ENCODE data around the gene ACIN1. TPM values are rescaled to one million over a fixed set of nuclear protein-coding genes. Genes with fewer than 3 reads are reported as not detected.

The ACIN1 gene
- total RNA-seq, 1 experiment from 2014 or later: 333 TPM

- no peaks in the 10 kb centered on the region for H3K4me1 ChIP-seq (ENCODE audit: insufficient read depth, low read length)
- no peak for DNase-seq
- H3K79me1 ChIP-seq (ENCODE audit: insufficient read depth, low read depth, low read length, poor library complexity, severe bottlenecking): no peaks in the 10 kb centered on the region
- no peak overlapping the region for H2AFZ ChIP-seq (ENCODE audit: low read length)
- H3K27ac Mint-ChIP-seq: no peak overlapping the region
- H3K27ac ChIP-seq (ENCODE audit: insufficient read length, low read depth, low read length): no peak overlapping the region
- no peak overlapping the region for H3K4ac ChIP-seq (ENCODE audit: low read depth, low read length)
- H3K4me1 Mint-ChIP-seq: peaks cover 0 to 11% of the 10 kb centered on the region in 2 experiments; a peak in 3 of 4 replicates
- H4K8ac ChIP-seq (replicated peaks; ENCODE audit: insufficient read length, low read depth, low read length): no peak overlapping the region
- H4K20me1 ChIP-seq (ENCODE audit: control insufficient read depth, insufficient read depth, insufficient read length): no peaks in the 10 kb centered on the region
- H3K4me3 Mint-ChIP-seq: no peak overlapping the region
- H3K14ac ChIP-seq (ENCODE audit: insufficient read depth, low read length): no peak overlapping the region
- H3K27me3 ChIP-seq (ENCODE audit: insufficient read depth, low read length): no peaks in the 10 kb centered on the region
- no peak overlapping the region for H3T11ph ChIP-seq (ENCODE audit: low read length)
- no CpG with 5 or more reads among the region's 4 CpGs for WGBS (ENCODE audit: extremely low coverage, insufficient read length, low lambda C conversion rate)
- H3K23me2 ChIP-seq (ENCODE audit: insufficient read length, low read depth, low read length, poor library complexity, severe bottlenecking): no peaks in the 10 kb centered on the region
- no peaks in the 10 kb centered on the region for H3K9me3 Mint-ChIP-seq
- no peak for TF ChIP-seq CTCF (conservative IDR thresholded peaks at IDR 0.05)
- H2BK12ac ChIP-seq (ENCODE audit: insufficient read length, low read depth, low read length): no peak overlapping the region
- H4K5ac ChIP-seq (ENCODE audit: insufficient read length, low read depth, low read length): no peak overlapping the region
- H4K91ac ChIP-seq (ENCODE audit: insufficient read length, low read depth, low read length): no peak overlapping the region
- H3K56ac ChIP-seq (ENCODE audit: insufficient read length, low read depth, low read length): no peak overlapping the region
- no peaks in the 10 kb centered on the region for H3K79me2 ChIP-seq (ENCODE audit: insufficient read depth, low read length)
- no peak overlapping the region for H2BK120ac ChIP-seq (ENCODE audit: low read depth, low read length, poor library complexity, severe bottlenecking)
- H2AK5ac ChIP-seq (ENCODE audit: insufficient read length, low read length): no peak overlapping the region
- no peak overlapping the region for H2BK20ac ChIP-seq (ENCODE audit: low read depth, low read length, poor library complexity, severe bottlenecking)
- no peak overlapping the region for H3K18ac ChIP-seq (ENCODE audit: insufficient read length, low read depth, low read length)
- no peaks in the 10 kb centered on the region for H3K9me3 ChIP-seq (ENCODE audit: control insufficient read depth, low read depth, low read length)
- no peaks in the 10 kb centered on the region for H3K27me3 Mint-ChIP-seq (ENCODE audit: low read depth)
- peaks cover 42 to 54% (median 51%) of the 10 kb centered on the region in 3 experiments; a peak in 6 of 7 replicates for H3K36me3 Mint-ChIP-seq (ENCODE audit: insufficient read depth in 1 of 3, low read depth in 3 of 3)
- no peak overlapping the region for H2BK15ac ChIP-seq (ENCODE audit: low read depth, low read length)
- H3K23ac ChIP-seq (ENCODE audit: insufficient read length, low read depth, low read length): no peak overlapping the region
- no peak overlapping the region for H2BK5ac ChIP-seq (ENCODE audit: insufficient read length, low read length)
- H3K4me2 ChIP-seq (ENCODE audit: insufficient read depth, insufficient read length, low read length): no peak overlapping the region
- no peak overlapping the region for H3K9ac ChIP-seq (ENCODE audit: extremely low read depth, insufficient read length, low read length)
These were observed 47.9 kb upstream of the ACIN1 start for GRCh38 chr14:23142826-23143225.
